ENCODE data around the gene FEM1C.

Gene FEM1C

GRCh38 chr5:115507681-115508080 lies 36.9 kb downstream of the FEM1C start:
- H4K91ac ChIP-seq (ENCODE audit: low read depth, low read length), result no peak overlapping the region
- H2AFZ ChIP-seq (ENCODE audit: insufficient read depth, low read length, poor library complexity), result no peak overlapping the region
- no peak overlapping the region for H3K4ac ChIP-seq (ENCODE audit: low read depth, low read length)
- no peak overlapping the region for H2BK12ac ChIP-seq (ENCODE audit: low read length)
- H3K18ac ChIP-seq (ENCODE audit: low read length), result no peak overlapping the region
- H3K9ac ChIP-seq (ENCODE audit: low read length), result no peak overlapping the region
- no peak overlapping the region for H2AK5ac ChIP-seq (ENCODE audit: low read length)
- WGBS (ENCODE audit: extremely low coverage, insufficient coverage, insufficient read length), result no CpG with 5 or more reads among the region's 2 CpGs
- DNase-seq, result peak in 1 of 2 donors; percentile 62
- H3K27me3 ChIP-seq (ENCODE audit: insufficient read depth, low read length), result no peaks in the 10 kb centered on the region
- H3K4me3 ChIP-seq (ENCODE audit: low read depth, low read length), result no peak overlapping the region
- H3K14ac ChIP-seq (ENCODE audit: low read length), result no peak overlapping the region
- peaks cover 2% of the 10 kb centered on the region for H3K9me3 ChIP-seq (ENCODE audit: insufficient read depth, low read depth, low read length)
- H3K4me1 ChIP-seq (ENCODE audit: control insufficient read depth in 1 of 2, insufficient read depth in 2 of 2, low read length in 2 of 2), result no peaks in the 10 kb centered on the region
- H4K8ac ChIP-seq (ENCODE audit: low read depth, low read length), result no peak overlapping the region
- no peak overlapping the region for H2BK120ac ChIP-seq (ENCODE audit: insufficient read depth, low read length, poor library complexity)
- H3K79me2 ChIP-seq (ENCODE audit: control insufficient read depth, insufficient read depth, low read length, poor library complexity), result no peaks in the 10 kb centered on the region
- H3K4me2 ChIP-seq (ENCODE audit: low read length), result no peak overlapping the region
- H3K36me3 ChIP-seq (ENCODE audit: control insufficient read depth in 1 of 2, insufficient read depth in 2 of 2, low read length in 2 of 2), result no peaks in the 10 kb centered on the region
- H2BK5ac ChIP-seq (ENCODE audit: low read depth, low read length, poor library complexity), result no peak overlapping the region
- no peak overlapping the region for H3K23ac ChIP-seq (ENCODE audit: low read length)
- no peak overlapping the region for H4K12ac ChIP-seq (ENCODE audit: low read depth, low read length)
- no peak overlapping the region for H3K27ac ChIP-seq (ENCODE audit: low read depth, low read length)
- no peaks in the 10 kb centered on the region for H3K79me1 ChIP-seq (ENCODE audit: low read length)

- no peak overlapping the region for H3K18ac ChIP-seq (ENCODE audit: low read length)
- no peak overlapping the region for H2AK5ac ChIP-seq (ENCODE audit: low read length)
- H4K8ac ChIP-seq (ENCODE audit: low read depth, low read length), result no peak overlapping the region
- DNase-seq, result no peak
- H3K4me2 ChIP-seq (ENCODE audit: low read length), result no peak overlapping the region
- H3K4ac ChIP-seq (ENCODE audit: low read depth, low read length), result no peak overlapping the region
- H3K4me1 ChIP-seq (ENCODE audit: control insufficient read depth in 1 of 2, insufficient read depth in 2 of 2, low read length in 2 of 2), result no peaks in the 10 kb centered on the region
- no peak overlapping the region for H3K9ac ChIP-seq (ENCODE audit: low read length)
- H2BK12ac ChIP-seq (ENCODE audit: low read length), result no peak overlapping the region
- no peak overlapping the region for H2BK120ac ChIP-seq (ENCODE audit: insufficient read depth, low read length, poor library complexity)
- no peak overlapping the region for H3K4me3 ChIP-seq (ENCODE audit: low read depth, low read length)
- no CpG with 5 or more reads among the region's 1 CpG for WGBS (ENCODE audit: extremely low coverage, insufficient coverage, insufficient read length)
- no peak overlapping the region for H4K91ac ChIP-seq (ENCODE audit: low read depth, low read length)
- H3K14ac ChIP-seq (ENCODE audit: low read length), result no peak overlapping the region
- H2AFZ ChIP-seq (ENCODE audit: insufficient read depth, low read length, poor library complexity), result no peak overlapping the region
- peaks cover 2% of the 10 kb centered on the region for H3K9me3 ChIP-seq (ENCODE audit: insufficient read depth, low read depth, low read length)
- no peak overlapping the region for H4K12ac ChIP-seq (ENCODE audit: low read depth, low read length)
- H3K23ac ChIP-seq (ENCODE audit: low read length), result no peak overlapping the region
- no peak overlapping the region for H3K27ac ChIP-seq (ENCODE audit: low read depth, low read length)
- no peak overlapping the region for H2BK5ac ChIP-seq (ENCODE audit: low read depth, low read length, poor library complexity)
- H3K27me3 ChIP-seq (ENCODE audit: insufficient read depth, low read length), result no peaks in the 10 kb centered on the region
- no peaks in the 10 kb centered on the region for H3K79me2 ChIP-seq (ENCODE audit: control insufficient read depth, insufficient read depth, low read length, poor library complexity)
- H3K79me1 ChIP-seq (ENCODE audit: low read length), result no peaks in the 10 kb centered on the region
- H3K36me3 ChIP-seq (ENCODE audit: control insufficient read depth in 1 of 2, insufficient read depth in 2 of 2, low read length in 2 of 2), result no peaks in the 10 kb centered on the region
These were observed 41.2 kb downstream of the FEM1C start for GRCh38 chr5:115503420-115503819.

- no CpG with 5 or more reads among the region's 3 CpGs for WGBS (ENCODE audit: extremely low coverage, insufficient coverage, insufficient read length)
- Histone ChIP-seq H3K4ac (ENCODE audit: low read depth, low read length) (no peak overlapping the region), H4K91ac (ENCODE audit: low read depth, low read length) (no peak overlapping the region), H3K27me3 (ENCODE audit: insufficient read depth, low read length) (no peaks in the 10 kb centered on the region), H3K27ac (ENCODE audit: low read depth, low read length) (no peak overlapping the region), H3K4me3 (ENCODE audit: low read depth, low read length) (no peak overlapping the region), H4K8ac (ENCODE audit: low read depth, low read length) (no peak overlapping the region), H2AFZ (ENCODE audit: insufficient read depth, low read length, poor library complexity) (no peak overlapping the region), H3K4me2 (ENCODE audit: low read length) (no peak overlapping the region), H3K4me1 (ENCODE audit: control insufficient read depth in 1 of 2, insufficient read depth in 2 of 2, low read length in 2 of 2) (no peaks in the 10 kb centered on the region), H2AK5ac (ENCODE audit: low read length) (no peak overlapping the region), H3K14ac (ENCODE audit: low read length) (no peak overlapping the region), H2BK5ac (ENCODE audit: low read depth, low read length, poor library complexity) (no peak overlapping the region), H3K79me2 (ENCODE audit: control insufficient read depth, insufficient read depth, low read length, poor library complexity) (no peaks in the 10 kb centered on the region), H4K12ac (ENCODE audit: low read depth, low read length) (no peak overlapping the region), H3K9ac (ENCODE audit: low read length) (no peak overlapping the region), H3K36me3 (ENCODE audit: control insufficient read depth in 1 of 2, insufficient read depth in 2 of 2, low read length in 2 of 2) (no peaks in the 10 kb centered on the region), H2BK120ac (ENCODE audit: insufficient read depth, low read length, poor library complexity) (no peak overlapping the region), H3K9me3 (ENCODE audit: insufficient read depth, low read depth, low read length) (peaks cover 2% of the 10 kb centered on the region), H3K18ac (ENCODE audit: low read length) (no peak overlapping the region), H2BK12ac (ENCODE audit: low read length) (no peak overlapping the region), H3K79me1 (ENCODE audit: low read length) (no peaks in the 10 kb centered on the region), H3K23ac (ENCODE audit: low read length) (no peak overlapping the region)
- no peak for DNase-seq
These were observed 42.9 kb downstream of the FEM1C start for GRCh38 chr5:115501464-115502210.

- no peak overlapping the region for H2BK120ac ChIP-seq (ENCODE audit: insufficient read depth, low read length, poor library complexity)
- H2BK12ac ChIP-seq (ENCODE audit: low read length), result no peak overlapping the region
- H3K9ac ChIP-seq (ENCODE audit: low read length), result no peak overlapping the region
- no peak overlapping the region for H3K27ac ChIP-seq (ENCODE audit: low read depth, low read length)
- no peaks in the 10 kb centered on the region for H3K27me3 ChIP-seq (ENCODE audit: insufficient read depth, low read length)
- no peak overlapping the region for H3K14ac ChIP-seq (ENCODE audit: low read length)
- peaks cover 2% of the 10 kb centered on the region for H3K9me3 ChIP-seq (ENCODE audit: insufficient read depth, low read depth, low read length)
- no peak overlapping the region for H2AFZ ChIP-seq (ENCODE audit: insufficient read depth, low read length, poor library complexity)
- H3K23ac ChIP-seq (ENCODE audit: low read length), result no peak overlapping the region
- H4K8ac ChIP-seq (ENCODE audit: low read depth, low read length), result no peak overlapping the region
- no peak overlapping the region for H4K91ac ChIP-seq (ENCODE audit: low read depth, low read length)
- no peak overlapping the region for H3K4me2 ChIP-seq (ENCODE audit: low read length)
- H3K79me1 ChIP-seq (ENCODE audit: low read length), result no peaks in the 10 kb centered on the region
- no peak for DNase-seq
- H3K18ac ChIP-seq (ENCODE audit: low read length), result no peak overlapping the region
- no peak overlapping the region for H2BK5ac ChIP-seq (ENCODE audit: low read depth, low read length, poor library complexity)
- no peak overlapping the region for H2AK5ac ChIP-seq (ENCODE audit: low read length)
- no peaks in the 10 kb centered on the region for H3K36me3 ChIP-seq (ENCODE audit: control insufficient read depth in 1 of 2, insufficient read depth in 2 of 2, low read length in 2 of 2)
- H3K79me2 ChIP-seq (ENCODE audit: control insufficient read depth, insufficient read depth, low read length, poor library complexity), result no peaks in the 10 kb centered on the region
- no peaks in the 10 kb centered on the region for H3K4me1 ChIP-seq (ENCODE audit: control insufficient read depth in 1 of 2, insufficient read depth in 2 of 2, low read length in 2 of 2)
- no peak overlapping the region for H3K4ac ChIP-seq (ENCODE audit: low read depth, low read length)
- H4K12ac ChIP-seq (ENCODE audit: low read depth, low read length), result no peak overlapping the region
- no peak overlapping the region for H3K4me3 ChIP-seq (ENCODE audit: low read depth, low read length)
These were observed 44.4 kb downstream of the FEM1C start for GRCh38 chr5:115500225-115500624.

Data from trophoblast cell (in vitro differentiated cells and primary cell).